ENCODE measurements around the gene DNAH14.

- TF ChIP-seq POLR2A (IDR thresholded peaks at IDR 0.05) (no peak), EP300 (IDR thresholded peaks at IDR 0.05) (no peak)
Measured at GRCh38 chr1:225446595-225446960, 517.1 kb downstream of the DNAH14 start.
